Measurements from ENCODE around the gene TMEM151A. TPM values are rescaled to one million over a fixed set of nuclear protein-coding genes. Genes with fewer than 3 reads are reported as not detected.

Gene TMEM151A
- total and polyA plus RNA-seq, 2 of the 4 experiments (the other 2 are of a cell fraction), result 0.03 TPM; not detected in 1

GRCh38 chr11:66275984-66276612 is 15.6 kb upstream of the TMEM151A start:
- TF ChIP-seq MAZ (IDR thresholded peaks at IDR 0.05; ENCODE audit: borderline replicate concordance, low read depth, low read length), result no peak
- TF ChIP-seq FOS (IDR thresholded peaks at IDR 0.05; ENCODE audit: low read depth, low read length), result no peak
- no peak for TF ChIP-seq MAFK (IDR thresholded peaks at IDR 0.05; ENCODE audit: low read depth, low read length)
- TF ChIP-seq MXI1 (IDR thresholded peaks at IDR 0.05; ENCODE audit: borderline replicate concordance, low read depth, low read length), result no peak
- TF ChIP-seq, protein P1, sequence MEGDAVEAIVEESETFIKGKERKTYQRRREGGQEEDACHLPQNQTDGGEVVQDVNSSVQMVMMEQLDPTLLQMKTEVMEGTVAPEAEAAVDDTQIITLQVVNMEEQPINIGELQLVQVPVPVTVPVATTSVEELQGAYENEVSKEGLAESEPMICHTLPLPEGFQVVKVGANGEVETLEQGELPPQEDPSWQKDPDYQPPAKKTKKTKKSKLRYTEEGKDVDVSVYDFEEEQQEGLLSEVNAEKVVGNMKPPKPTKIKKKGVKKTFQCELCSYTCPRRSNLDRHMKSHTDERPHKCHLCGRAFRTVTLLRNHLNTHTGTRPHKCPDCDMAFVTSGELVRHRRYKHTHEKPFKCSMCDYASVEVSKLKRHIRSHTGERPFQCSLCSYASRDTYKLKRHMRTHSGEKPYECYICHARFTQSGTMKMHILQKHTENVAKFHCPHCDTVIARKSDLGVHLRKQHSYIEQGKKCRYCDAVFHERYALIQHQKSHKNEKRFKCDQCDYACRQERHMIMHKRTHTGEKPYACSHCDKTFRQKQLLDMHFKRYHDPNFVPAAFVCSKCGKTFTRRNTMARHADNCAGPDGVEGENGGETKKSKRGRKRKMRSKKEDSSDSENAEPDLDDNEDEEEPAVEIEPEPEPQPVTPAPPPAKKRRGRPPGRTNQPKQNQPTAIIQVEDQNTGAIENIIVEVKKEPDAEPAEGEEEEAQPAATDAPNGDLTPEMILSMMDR (conservative IDR thresholded peaks at IDR 0.05; ENCODE audit: low read depth, low read length), result no peak
- TF ChIP-seq USF2 (IDR thresholded peaks at IDR 0.05; ENCODE audit: low read depth, low read length), result no peak
- no peak for TF ChIP-seq CHD1 (IDR thresholded peaks at IDR 0.05; ENCODE audit: low read depth, low read length)
- TF ChIP-seq RFX5 (IDR thresholded peaks at IDR 0.05; ENCODE audit: low read depth, low read length), result no peak
- no peak for TF ChIP-seq SMC3 (IDR thresholded peaks at IDR 0.05; ENCODE audit: low read depth, low read length)
- no peak for TF ChIP-seq RAD21 (IDR thresholded peaks at IDR 0.05; ENCODE audit: low read length)
- TF ChIP-seq ELK1 (IDR thresholded peaks at IDR 0.05; ENCODE audit: borderline replicate concordance, low read depth, low read length), result no peak
- no peaks in the 10 kb centered on the region for H3K9me3 ChIP-seq (ENCODE audit: control insufficient read depth, insufficient read depth, low read length)
- no peak overlapping the region for H2BK20ac ChIP-seq (ENCODE audit: low read depth, low read length)
- in situ Hi-C loops (cut with MboI; ENCODE audit: low sequenced_read_pairs) (no loop called here), dilution Hi-C loops (cut with HindIII; ENCODE audit: low sequenced_read_pairs, unreplicated experiment) (no loop called here), intact Hi-C loops (cut with micrococcal nuclease) (no loop called here)
- H2AK9ac ChIP-seq (replicated peaks; ENCODE audit: low read depth, low read length, poor library complexity), result no peak overlapping the region
- H4K20me1 ChIP-seq (ENCODE audit: insufficient read depth, low read length), result peaks cover 27% of the 10 kb centered on the region; the same call in 1 of the 2 replicates
- H3K4me3 ChIP-seq (ENCODE audit: insufficient read depth, low read depth, low read length), result no peak overlapping the region
- WGBS, 2 experiments (ENCODE audit: extremely low coverage in 2 of 2, insufficient read length in 1 of 2), result 80% methylated on average over 1 of the region's 14 CpGs; no CpG with 5 or more reads in 1 of the 2 experiments
- H4K91ac ChIP-seq (ENCODE audit: insufficient read depth, low read depth, low read length), result no peak overlapping the region
- POLR2A ChIA-PET (ENCODE audit: unreplicated experiment), result no interaction called here
- no peak overlapping the region for H3K23ac ChIP-seq (ENCODE audit: low read depth, low read length)
- no peak overlapping the region for H3K27ac ChIP-seq (ENCODE audit: insufficient read depth, low read length)
- H3K36me3 ChIP-seq (ENCODE audit: control insufficient read depth, insufficient read depth, low read length), result peaks cover 46% of the 10 kb centered on the region
- no peak overlapping the region for H2BK5ac ChIP-seq (ENCODE audit: low read depth, low read length, poor library complexity, severe bottlenecking)
- H3K79me1 ChIP-seq (ENCODE audit: low read depth in 1 of 2, low read length in 2 of 2), result peaks cover 10 to 20% of the 10 kb centered on the region in 2 experiments
- no peak overlapping the region for H3K4ac ChIP-seq (ENCODE audit: low read depth, low read length)
- H3K4me1 ChIP-seq (ENCODE audit: control insufficient read depth, insufficient read depth, low read length), result peaks cover 3% of the 10 kb centered on the region; the same call in 1 of the 2 replicates
- CTCF ChIA-PET, result no interaction called here
- no peak overlapping the region for H3K4me2 ChIP-seq (ENCODE audit: low read depth, low read length)
- H2BK120ac ChIP-seq (ENCODE audit: low read depth, low read length), result no peak overlapping the region
- H2AFZ ChIP-seq (replicated peaks; ENCODE audit: low read length, poor library complexity), result no peak overlapping the region
- DNase-seq (no peak), ATAC-seq (ENCODE audit: low read depth) (no peak)
- no peak overlapping the region for H2AK5ac ChIP-seq (ENCODE audit: low read depth, low read length)
- H3K14ac ChIP-seq (replicated peaks; ENCODE audit: low read depth, low read length), result no peak overlapping the region
- no peak overlapping the region for H4K5ac ChIP-seq (ENCODE audit: low read depth, low read length)
- no peak overlapping the region for H3K9ac ChIP-seq (ENCODE audit: low read depth, low read length)
- 0 out of 2 replicates have a peak, but pooled peaks cover 3% of the 10 kb centered on the region for H3K9me1 ChIP-seq (ENCODE audit: insufficient read depth, low read length)
- H4K8ac ChIP-seq (ENCODE audit: low read depth in 2 of 2, low read length in 2 of 2), result no peak overlapping the region
- no peaks in the 10 kb centered on the region; the same call in 1 of the 2 replicates for H3K27me3 ChIP-seq (ENCODE audit: control insufficient read depth, insufficient read depth, low read length)
- BruUV-seq (replicated peaks), result TSS peak; percentile 58
- no peak overlapping the region for H2BK15ac ChIP-seq (ENCODE audit: low read depth, low read length)
- no peak overlapping the region for H3K18ac ChIP-seq (ENCODE audit: low read depth, low read length)
- no peak overlapping the region for H3K56ac ChIP-seq (ENCODE audit: extremely low read depth, insufficient read depth, low read length)

Data from IMR-90 (cell line).